WTC11 (cell line): Measurements from ENCODE around the gene DNAJB12. TPM values are rescaled to one million over a fixed set of nuclear protein-coding genes. Genes with fewer than 3 reads are reported as not detected.
A peak's percentile ranks its signal among the peaks of the same experiment; 100 is the strongest.

Source experiments
- ATAC-seq: fragments of 200-7000 bp; cut with Tn5 transposase; 2 replicates; pipeline ENCODE4 v1.10.0; 2021; ENCODE audit warnings: mild to moderate bottlenecking, moderate library complexity
- CTCF ChIA-PET: fragments of 300-600 bp; sonication (Branson Sonifier 250); formaldehyde crosslinking; loops from one replicate; lab custom pipeline; 2021; ENCODE audit warnings: antibody characterized with exemption; lab: Charles Lee
- POLR2A ChIA-PET: fragments of 350-600 bp; sonication (Branson Sonifier 250); formaldehyde crosslinking; loops from one replicate; lab custom pipeline; 2021; ENCODE audit warnings: antibody characterized with exemption; lab: Charles Lee
- DNase-seq: peaks from one replicate; pipeline ENCODE4 v3.0.0; 2021; ENCODE audit warnings: low spot score
- H3K27ac Mint-ChIP-seq: 2 replicates; pipeline ENCODE4 v1.8.0; 2021; ENCODE audit warnings: mixed read lengths
- H3K27me3 Mint-ChIP-seq: 2 replicates; pipeline ENCODE4 v1.8.0; 2021; ENCODE audit warnings: low read depth, mild to moderate bottlenecking, moderate library complexity, mixed read lengths
- H3K36me3 Mint-ChIP-seq: 2 replicates; pipeline ENCODE4 v1.8.0; 2021; ENCODE audit warnings: mixed read lengths
- H3K4me1 Mint-ChIP-seq: 2 replicates; pipeline ENCODE4 v1.8.0; 2022; ENCODE audit warnings: mixed read lengths
- H3K4me3 Mint-ChIP-seq: 2 replicates; pipeline ENCODE4 v1.8.0; 2021; ENCODE audit warnings: mild to moderate bottlenecking, moderate library complexity, mixed read lengths
- H3K9me3 Mint-ChIP-seq: 2 replicates; pipeline ENCODE4 v1.8.0; 2021; ENCODE audit warnings: mixed read lengths
- ATF3 ChIP-seq: sonication (generic); formaldehyde crosslinking; conservative IDR thresholded peaks from 2 replicates; pipeline ENCODE4 v1.8.1; 2022; ENCODE audit warnings: mild to moderate bottlenecking, missing genetic modification reagents
- CBFB ChIP-seq: sonication (generic); formaldehyde crosslinking; IDR thresholded peaks from 2 replicates; pipeline ENCODE4 v1.8.1; 2022; ENCODE audit warnings: mild to moderate bottlenecking, low read depth, missing genetic modification reagents
- CTCF ChIP-seq: fragments of 200-600 bp; IDR thresholded peaks from 2 replicates; pipeline ENCODE4 v1.8.0; 2022; ENCODE audit warnings: antibody characterized with exemption
- ETV6 ChIP-seq: sonication (generic); formaldehyde crosslinking; IDR thresholded peaks from 2 replicates; pipeline ENCODE4 v1.8.1; 2022; ENCODE audit warnings: mild to moderate bottlenecking, missing genetic modification reagents
- FOXP1 ChIP-seq: sonication (generic); formaldehyde crosslinking; IDR thresholded peaks from 2 replicates; pipeline ENCODE4 v1.8.0; 2022; ENCODE audit warnings: missing genetic modification reagents, mild to moderate bottlenecking, moderate library complexity, borderline replicate concordance
- HMGA2 ChIP-seq: fragments of 250-450 bp; sonication (Bioruptor Pico); IDR thresholded peaks from 2 replicates; pipeline ENCODE4 v1.4.0; 2021; ENCODE audit warnings: mild to moderate bottlenecking, moderate library complexity
- HMGXB4 ChIP-seq: sonication (generic); formaldehyde crosslinking; IDR thresholded peaks from 2 replicates; pipeline ENCODE4 v1.8.1; 2023; ENCODE audit warnings: mild to moderate bottlenecking, moderate library complexity, missing genetic modification reagents
- PRDM15 ChIP-seq: sonication (generic); formaldehyde crosslinking; IDR thresholded peaks from 2 replicates; pipeline ENCODE4 v1.8.0; 2022; ENCODE audit warnings: missing genetic modification reagents
- RORB ChIP-seq: fragments of 250-450 bp; sonication (Bioruptor Pico); IDR thresholded peaks from 2 replicates; pipeline ENCODE4 v1.9.0; 2021; ENCODE audit warnings: mild to moderate bottlenecking
- SP1 ChIP-seq: sonication (generic); formaldehyde crosslinking; conservative IDR thresholded peaks from 2 replicates; pipeline ENCODE4 v1.8.1; 2022; ENCODE audit warnings: missing genetic modification reagents
- TEAD1 ChIP-seq: sonication (generic); formaldehyde crosslinking; IDR thresholded peaks from 2 replicates; pipeline ENCODE4 v1.8.0; 2022; ENCODE audit warnings: mild to moderate bottlenecking, missing genetic modification reagents
- TEAD4 ChIP-seq: sonication (generic); formaldehyde crosslinking; IDR thresholded peaks from 2 replicates; pipeline ENCODE4 v1.8.0; 2022; ENCODE audit warnings: mild to moderate bottlenecking, missing genetic modification reagents
- ZNF121 ChIP-seq: sonication (generic); formaldehyde crosslinking; IDR thresholded peaks from 2 replicates; pipeline ENCODE4 v1.8.0; 2023; ENCODE audit warnings: missing genetic modification reagents
- ZNF396 ChIP-seq: fragments of 250-450 bp; sonication (Bioruptor Pico); IDR thresholded peaks from 2 replicates; pipeline ENCODE4 v1.8.0; 2021; ENCODE audit warnings: mild to moderate bottlenecking, moderate library complexity, borderline replicate concordance
- ZNF425 ChIP-seq: fragments of 250-450 bp; sonication (Bioruptor Pico); conservative IDR thresholded peaks from 2 replicates; pipeline ENCODE4 v1.9.0; 2021; ENCODE audit warnings: mild to moderate bottlenecking
- ZNF512 ChIP-seq: sonication (generic); formaldehyde crosslinking; IDR thresholded peaks from 2 replicates; pipeline ENCODE4 v1.8.1; 2022; ENCODE audit warnings: missing genetic modification reagents, borderline replicate concordance
- total RNA-seq: library from RNA; stranded (reverse); gene quantifications from 3 replicates; pipeline ENCODE4 v1.2.3, GENCODE V29; 2021

The DNAJB12 gene
- total RNA-seq, 1 experiment from 2014 or later: 21.6 TPM

- TF ChIP-seq TEAD1 (no peak), RORB (CRISPR knock-in tag) (no peak), HMGA2 (CRISPR knock-in tag) (no peak), TEAD4 (CRISPR knock-in tag) (no peak)
- TF ChIP-seq, all 79 proteins: peak for 0
Measured at GRCh38 chr10:72365106-72365895, 10.6 kb upstream of the DNAJB12 start (continued).

- Mint-ChIP-seq H3K27ac (peak overlapping the region; percentile 80; the same call in 1 of the 2 replicates), H3K36me3 (no peaks in the 10 kb centered on the region), H3K4me3 (no peak overlapping the region), H3K27me3 (no peaks in the 10 kb centered on the region; the same call in 1 of the 2 replicates), H3K4me1 (no peaks in the 10 kb centered on the region), H3K9me3 (no peaks in the 10 kb centered on the region)
- DNase-seq: peak; percentile 91
- peak; percentile 99 for ATAC-seq
- CTCF ChIA-PET: interaction anchor here (0.7 to 2.9 kb wide), 16 partner anchors 10 to 697 kb away, joined by 3 to 38 read pairs (median 5); partner anchors contain the start of genes DNAJB12, MCU and MICU1
- POLR2A ChIA-PET: interaction anchor here (0.5 to 1.5 kb wide), 3 partner anchors 9 to 756 kb away, joined by 3 to 4 read pairs (median 3); partner anchors contain the start of gene DNAJB12
- TF ChIP-seq FOXP1 (CRISPR knock-in tag): no peak
- no peak for TF ChIP-seq ZNF396 (CRISPR knock-in tag)
- TF ChIP-seq PRDM15: peak; percentile 49; the same call in 1 of the 2 replicates
- TF ChIP-seq ZNF425 (CRISPR knock-in tag): no peak
- no peak for TF ChIP-seq ZNF512 (CRISPR knock-in tag)
- TF ChIP-seq TEAD1: peak; percentile 34; the same call in 1 of the 2 replicates
- TF ChIP-seq HMGXB4 (CRISPR knock-in tag): 0 out of 2 replicates have a peak, but pooled peaks have one; percentile 33
- TF ChIP-seq CBFB (CRISPR knock-in tag): no peak
- no peak for TF ChIP-seq ATF3 (CRISPR knock-in tag)
- peak; percentile 75 for TF ChIP-seq CTCF
- 0 out of 2 replicates have a peak, but pooled peaks have one; percentile 2 for TF ChIP-seq ZNF121 (CRISPR knock-in tag)
- peak; percentile 51; the same call in 1 of the 2 replicates for TF ChIP-seq SP1 (CRISPR knock-in tag)
- TF ChIP-seq ETV6 (CRISPR knock-in tag): peak; percentile 27; the same call in 1 of the 2 replicates
Measured at GRCh38 chr10:72364239-72364777, 9.6 kb upstream of the DNAJB12 start.
